Neural cell (in vitro differentiated cells): ENCODE results near the gene ADM2. TPM values are rescaled to one million over a fixed set of nuclear protein-coding genes. Genes with fewer than 3 reads are reported as not detected.

Experiments used
- H2AFZ ChIP-seq: fragments of 200-600, 300-800 bp; sonication (generic), shearing (Covaris generic); 2 replicates; pipeline ENCODE4 v1.6.0; 2014; ENCODE audit warnings: low read depth, mild to moderate bottlenecking, antibody characterized with exemption, low read length, moderate library complexity
- H3F3A ChIP-seq: fragments of 200-600 bp; shearing (Covaris generic); 2 replicates; pipeline ENCODE4 v1.6.1; 2016; ENCODE audit warnings: mild to moderate bottlenecking, moderate library complexity, mixed read lengths, antibody characterized with exemption, low read length; ENCODE audit not compliant: insufficient read depth, poor library complexity, severe bottlenecking
- H3K27ac ChIP-seq: fragments of 200-600, 300-800 bp; sonication (generic), shearing (Covaris generic); 2 replicates; pipeline ENCODE4 v1.5.1; 2014; ENCODE audit warnings: mild to moderate bottlenecking, low read length, moderate library complexity
- H3K27me3 ChIP-seq: fragments of 300-800, 200-600 bp; sonication (generic), shearing (Covaris generic); 2 replicates; pipeline ENCODE4 v1.6.0; 2014; ENCODE audit warnings: mild to moderate bottlenecking, low read depth, low read length, moderate library complexity; ENCODE audit not compliant: insufficient read depth
- H3K36me3 ChIP-seq: fragments of 300-800, 200-600 bp; sonication (generic), shearing (Covaris generic); 2 replicates; pipeline ENCODE4 v1.5.1; 2014; ENCODE audit warnings: mild to moderate bottlenecking, antibody characterized with exemption, low read length, moderate library complexity; ENCODE audit not compliant: insufficient read depth
- H3K4me2 ChIP-seq: fragments of 300-800, 200-600 bp; sonication (generic), shearing (Covaris generic); 2 replicates; pipeline ENCODE4 v1.6.0; 2014; ENCODE audit warnings: mild to moderate bottlenecking, low read length
- H3K4me3 ChIP-seq: fragments of 300-800, 200-600 bp; sonication (generic), shearing (Covaris generic); 2 replicates; pipeline ENCODE4 v1.5.1; 2014; ENCODE audit warnings: mild to moderate bottlenecking, low read length, moderate library complexity
- H3K79me2 ChIP-seq: fragments of 200-600 bp; shearing (Covaris generic); replicated peaks from 2 replicates; pipeline ENCODE4 v1.6.0; 2014; ENCODE audit warnings: mild to moderate bottlenecking, low read length, moderate library complexity; ENCODE audit not compliant: insufficient read depth
- H3K9ac ChIP-seq: fragments of 300-800, 200-600 bp; sonication (generic), shearing (Covaris generic); 2 replicates; pipeline ENCODE4 v1.6.1; 2016; ENCODE audit warnings: mild to moderate bottlenecking, low read length, mixed read lengths
- H3K9me2 ChIP-seq: fragments of 200-600 bp; shearing (Covaris generic); 2 replicates; pipeline ENCODE4 v1.6.1; 2016; ENCODE audit warnings: mild to moderate bottlenecking, low read length, mixed read lengths; ENCODE audit not compliant: insufficient read depth
- H3K9me3 ChIP-seq: fragments of 200-600, 300-800 bp; sonication (generic), shearing (Covaris generic); 2 replicates; pipeline ENCODE4 v1.6.1; 2016; ENCODE audit warnings: mild to moderate bottlenecking, mixed run types, low read length, moderate library complexity, mixed read lengths
- H4K20me1 ChIP-seq: fragments of 200-600 bp; shearing (Covaris generic); 2 replicates; pipeline ENCODE4 v1.6.1; 2016; ENCODE audit warnings: mild to moderate bottlenecking, mixed run types; ENCODE audit not compliant: insufficient read depth
- EP300 ChIP-seq: fragments of 450-650 bp; conservative IDR thresholded peaks from 2 replicates; pipeline ENCODE4 v1.6.1; 2014; ENCODE audit warnings: antibody characterized with exemption, mild to moderate bottlenecking, moderate library complexity; ENCODE audit not compliant: poor library complexity, severe bottlenecking
- EZH2 ChIP-seq: fragments of 200-600, 300-800 bp; shearing (Covaris generic), sonication (generic); IDR thresholded peaks from 2 replicates; pipeline ENCODE4 v1.6.1; 2014; ENCODE audit warnings: antibody characterized with exemption, low read length, borderline replicate concordance, mild to moderate bottlenecking; ENCODE audit not compliant: insufficient read depth, poor library complexity, severe bottlenecking
- MXI1 ChIP-seq: fragments of 450-650 bp; conservative IDR thresholded peaks from 2 replicates; pipeline ENCODE4 v1.6.1; 2014; ENCODE audit warnings: antibody characterized with exemption, mild to moderate bottlenecking; ENCODE audit not compliant: poor library complexity, severe bottlenecking
- POLR2AphosphoS5 ChIP-seq: IDR thresholded peaks from 2 replicates; pipeline ENCODE4 v1.6.1; 2012
- SMC3 ChIP-seq: fragments of 450-650 bp; conservative IDR thresholded peaks from 2 replicates; pipeline ENCODE4 v1.6.1; 2014; ENCODE audit warnings: antibody characterized with exemption, mild to moderate bottlenecking, moderate library complexity; ENCODE audit not compliant: poor library complexity
- TAF1 ChIP-seq: IDR thresholded peaks from 2 replicates; pipeline ENCODE4 v1.6.1; 2012; ENCODE audit warnings: low read depth
- polyA plus RNA-seq: library from polyadenylated mRNA; depleted of rRNA; stranded (reverse); fragments of >200 nt; gene quantifications from 2 replicates; pipeline ENCODE4 v1.2.3, GENCODE V29; 2014
- TF ChIP-seq, protein P1 (sequence below): IDR thresholded peaks from 2 replicates; pipeline ENCODE4 v1.6.1; 2012; ENCODE audit warnings: borderline replicate concordance
- TF ChIP-seq, protein P2 (sequence below): fragments of 450-650 bp; IDR thresholded peaks from 2 replicates; pipeline ENCODE4 v1.5.1; 2014; ENCODE audit warnings: antibody characterized with exemption, mild to moderate bottlenecking, moderate library complexity; ENCODE audit not compliant: poor library complexity, severe bottlenecking

ADM2 gene
- polyA plus RNA-seq, 1 donor from 2014 or later: not detected

DNA sequence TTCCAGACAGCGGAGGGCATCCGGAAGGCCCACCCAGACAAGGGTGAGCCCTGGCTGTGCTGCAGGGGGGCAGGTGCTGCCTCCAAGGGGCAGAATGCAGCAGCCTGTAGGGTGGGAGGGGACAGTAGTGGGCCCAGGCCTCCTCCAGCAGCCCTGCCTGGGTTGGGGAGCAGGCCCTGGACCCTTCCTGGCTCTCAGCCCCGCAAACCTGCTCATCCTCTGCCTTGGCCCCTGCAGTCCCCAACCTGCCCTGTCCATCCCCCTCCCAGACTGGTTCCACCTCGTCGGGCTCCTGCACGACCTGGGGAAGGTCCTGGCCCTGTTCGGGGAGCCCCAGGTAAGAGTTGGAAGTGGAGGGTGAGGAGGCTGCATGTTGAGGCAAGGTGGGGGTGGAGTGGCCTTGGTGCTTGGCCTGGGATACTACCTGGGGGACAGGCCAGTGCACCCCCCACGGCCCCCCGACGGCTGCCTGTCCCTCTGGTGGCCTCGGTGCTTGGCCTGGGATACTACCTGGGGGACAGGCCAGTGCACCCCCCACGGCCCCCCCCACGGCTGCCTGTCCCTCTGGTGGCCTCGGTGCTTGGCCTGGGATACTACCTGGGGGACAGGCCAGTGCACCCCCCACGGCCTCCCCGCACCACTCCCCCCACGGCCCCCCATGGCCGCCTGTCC is 6.8 kb downstream of the ADM2 start:
- no peak overlapping the region for H3K27ac ChIP-seq
- no peak for TF ChIP-seq EP300
- TF ChIP-seq, protein P1, sequence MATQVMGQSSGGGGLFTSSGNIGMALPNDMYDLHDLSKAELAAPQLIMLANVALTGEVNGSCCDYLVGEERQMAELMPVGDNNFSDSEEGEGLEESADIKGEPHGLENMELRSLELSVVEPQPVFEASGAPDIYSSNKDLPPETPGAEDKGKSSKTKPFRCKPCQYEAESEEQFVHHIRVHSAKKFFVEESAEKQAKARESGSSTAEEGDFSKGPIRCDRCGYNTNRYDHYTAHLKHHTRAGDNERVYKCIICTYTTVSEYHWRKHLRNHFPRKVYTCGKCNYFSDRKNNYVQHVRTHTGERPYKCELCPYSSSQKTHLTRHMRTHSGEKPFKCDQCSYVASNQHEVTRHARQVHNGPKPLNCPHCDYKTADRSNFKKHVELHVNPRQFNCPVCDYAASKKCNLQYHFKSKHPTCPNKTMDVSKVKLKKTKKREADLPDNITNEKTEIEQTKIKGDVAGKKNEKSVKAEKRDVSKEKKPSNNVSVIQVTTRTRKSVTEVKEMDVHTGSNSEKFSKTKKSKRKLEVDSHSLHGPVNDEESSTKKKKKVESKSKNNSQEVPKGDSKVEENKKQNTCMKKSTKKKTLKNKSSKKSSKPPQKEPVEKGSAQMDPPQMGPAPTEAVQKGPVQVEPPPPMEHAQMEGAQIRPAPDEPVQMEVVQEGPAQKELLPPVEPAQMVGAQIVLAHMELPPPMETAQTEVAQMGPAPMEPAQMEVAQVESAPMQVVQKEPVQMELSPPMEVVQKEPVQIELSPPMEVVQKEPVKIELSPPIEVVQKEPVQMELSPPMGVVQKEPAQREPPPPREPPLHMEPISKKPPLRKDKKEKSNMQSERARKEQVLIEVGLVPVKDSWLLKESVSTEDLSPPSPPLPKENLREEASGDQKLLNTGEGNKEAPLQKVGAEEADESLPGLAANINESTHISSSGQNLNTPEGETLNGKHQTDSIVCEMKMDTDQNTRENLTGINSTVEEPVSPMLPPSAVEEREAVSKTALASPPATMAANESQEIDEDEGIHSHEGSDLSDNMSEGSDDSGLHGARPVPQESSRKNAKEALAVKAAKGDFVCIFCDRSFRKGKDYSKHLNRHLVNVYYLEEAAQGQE: no peak
- TF ChIP-seq, protein P2, sequence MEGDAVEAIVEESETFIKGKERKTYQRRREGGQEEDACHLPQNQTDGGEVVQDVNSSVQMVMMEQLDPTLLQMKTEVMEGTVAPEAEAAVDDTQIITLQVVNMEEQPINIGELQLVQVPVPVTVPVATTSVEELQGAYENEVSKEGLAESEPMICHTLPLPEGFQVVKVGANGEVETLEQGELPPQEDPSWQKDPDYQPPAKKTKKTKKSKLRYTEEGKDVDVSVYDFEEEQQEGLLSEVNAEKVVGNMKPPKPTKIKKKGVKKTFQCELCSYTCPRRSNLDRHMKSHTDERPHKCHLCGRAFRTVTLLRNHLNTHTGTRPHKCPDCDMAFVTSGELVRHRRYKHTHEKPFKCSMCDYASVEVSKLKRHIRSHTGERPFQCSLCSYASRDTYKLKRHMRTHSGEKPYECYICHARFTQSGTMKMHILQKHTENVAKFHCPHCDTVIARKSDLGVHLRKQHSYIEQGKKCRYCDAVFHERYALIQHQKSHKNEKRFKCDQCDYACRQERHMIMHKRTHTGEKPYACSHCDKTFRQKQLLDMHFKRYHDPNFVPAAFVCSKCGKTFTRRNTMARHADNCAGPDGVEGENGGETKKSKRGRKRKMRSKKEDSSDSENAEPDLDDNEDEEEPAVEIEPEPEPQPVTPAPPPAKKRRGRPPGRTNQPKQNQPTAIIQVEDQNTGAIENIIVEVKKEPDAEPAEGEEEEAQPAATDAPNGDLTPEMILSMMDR: no peak
- no peak for TF ChIP-seq POLR2AphosphoS5
- no peak for TF ChIP-seq SMC3
- no peak for TF ChIP-seq TAF1
- no peak for TF ChIP-seq MXI1
- TF ChIP-seq EZH2: no peak

GRCh38 chr22:50488886-50489285 is 7.5 kb downstream of the ADM2 start:
- Histone ChIP-seq H3K27ac (no peak overlapping the region), H3K4me2 (no peak overlapping the region), H3K27me3 (no peaks in the 10 kb centered on the region), H3K79me2 (no peaks in the 10 kb centered on the region), H3K4me3 (no peak overlapping the region), H3K36me3 (no peaks in the 10 kb centered on the region), H3K9me2 (no peaks in the 10 kb centered on the region), H2AFZ (no peak overlapping the region), H3F3A (no peaks in the 10 kb centered on the region), H3K9me3 (no peaks in the 10 kb centered on the region), H3K9ac (no peak overlapping the region), H4K20me1 (no peaks in the 10 kb centered on the region)
- TF ChIP-seq, protein P2: no peak

More for the DNA sequence above, 6.8 kb downstream of the ADM2 start:
- Histone ChIP-seq H3K27me3 (no peaks in the 10 kb centered on the region), H3K36me3 (no peaks in the 10 kb centered on the region), H3K4me3 (no peak overlapping the region), H2AFZ (no peak overlapping the region), H3K79me2 (no peaks in the 10 kb centered on the region), H3K9me3 (no peaks in the 10 kb centered on the region), H3K9ac (no peak overlapping the region), H4K20me1 (no peaks in the 10 kb centered on the region), H3F3A (no peaks in the 10 kb centered on the region), H3K4me2 (no peak overlapping the region), H3K9me2 (no peaks in the 10 kb centered on the region)
